Right renal pelvis (tissue), 4 donors: ENCODE measurements around the gene KIF5C. TPM values are rescaled to one million over a fixed set of nuclear protein-coding genes. Genes with fewer than 3 reads are reported as not detected.

ENCODE experiments used
- DNase-seq, 4 donors: peaks; one replicate each; pipeline ENCODE4 v3.0.0-alpha.2; 2013; ENCODE audit warnings: low read depth in 4 of 4, low spot score in 3 of 4, missing footprints in 1 of 4
- polyA plus RNA-seq, 4 donors: library from polyadenylated mRNA; unstranded; fragments of 120-200 nt; gene quantifications; one replicate each; pipeline ENCODE4 v1.2.1, GENCODE V29; 2013; ENCODE audit not compliant: insufficient read length in 4 of 4

KIF5C gene
- polyA plus RNA-seq, 4 donors = 4.2 to 7.8 (median 4.8) TPM

GRCh38 chr2:148885988-148886387 lies 11.0 kb downstream of the KIF5C start:
- DNase-seq = no peak

- no peak for DNase-seq
Observed at GRCh38 chr2:148887350-148888002, 12.4 kb downstream of the KIF5C start.

- DNase-seq = no peak
Observed at GRCh38 chr2:148888003-148888501, 13.0 kb downstream of the KIF5C start.

GRCh38 chr2:148888986-148889385 lies 14.0 kb downstream of the KIF5C start:
- DNase-seq = no peak

GRCh38 chr2:148893906-148894305 lies 18.9 kb downstream of the KIF5C start:
- no peak for DNase-seq

GRCh38 chr2:148896136-148896535 lies 21.1 kb downstream of the KIF5C start:
- DNase-seq = no peak

GRCh38 chr2:148899638-148900318 lies 24.8 kb downstream of the KIF5C start:
- no peak for DNase-seq

GRCh38 chr2:148900350-148900837 lies 25.4 kb downstream of the KIF5C start:
- no peak for DNase-seq

GRCh38 chr2:148901142-148901541 lies 26.1 kb downstream of the KIF5C start:
- no peak for DNase-seq

GRCh38 chr2:148902798-148903197 lies 27.8 kb downstream of the KIF5C start:
- DNase-seq = no peak

- no peak for DNase-seq
Observed at GRCh38 chr2:148903294-148903693, 28.3 kb downstream of the KIF5C start.

GRCh38 chr2:148903979-148904378 lies 29.0 kb downstream of the KIF5C start:
- no peak for DNase-seq

- no peak for DNase-seq
Observed at GRCh38 chr2:148906124-148906523, 31.1 kb downstream of the KIF5C start.

- DNase-seq = no peak
Observed at GRCh38 chr2:148907085-148907785, 32.2 kb downstream of the KIF5C start.

- DNase-seq = no peak
Observed at GRCh38 chr2:148909114-148909513, 34.1 kb downstream of the KIF5C start.

- no peak for DNase-seq
Observed at GRCh38 chr2:148913061-148913460, 38.0 kb downstream of the KIF5C start.

- DNase-seq = no peak
Observed at GRCh38 chr2:148913492-148913891, 38.5 kb downstream of the KIF5C start.

- no peak for DNase-seq
Observed at GRCh38 chr2:148914463-148914862, 39.4 kb downstream of the KIF5C start.

GRCh38 chr2:148917431-148917830 lies 42.4 kb downstream of the KIF5C start:
- no peak for DNase-seq

GRCh38 chr2:148918554-148918953 lies 43.5 kb downstream of the KIF5C start:
- DNase-seq = no peak

- no peak for DNase-seq
Observed at GRCh38 chr2:148920559-148920958, 45.5 kb downstream of the KIF5C start.
